CD4-positive, alpha-beta T cell treated with Interleukin-17A for 1 hour (primary cell): ENCODE results near the gene NAA60.

Experiments
- DNase-seq: peaks from one replicate; pipeline ENCODE4 v3.0.0-alpha.2; 2020

NAA60 gene

DNA sequence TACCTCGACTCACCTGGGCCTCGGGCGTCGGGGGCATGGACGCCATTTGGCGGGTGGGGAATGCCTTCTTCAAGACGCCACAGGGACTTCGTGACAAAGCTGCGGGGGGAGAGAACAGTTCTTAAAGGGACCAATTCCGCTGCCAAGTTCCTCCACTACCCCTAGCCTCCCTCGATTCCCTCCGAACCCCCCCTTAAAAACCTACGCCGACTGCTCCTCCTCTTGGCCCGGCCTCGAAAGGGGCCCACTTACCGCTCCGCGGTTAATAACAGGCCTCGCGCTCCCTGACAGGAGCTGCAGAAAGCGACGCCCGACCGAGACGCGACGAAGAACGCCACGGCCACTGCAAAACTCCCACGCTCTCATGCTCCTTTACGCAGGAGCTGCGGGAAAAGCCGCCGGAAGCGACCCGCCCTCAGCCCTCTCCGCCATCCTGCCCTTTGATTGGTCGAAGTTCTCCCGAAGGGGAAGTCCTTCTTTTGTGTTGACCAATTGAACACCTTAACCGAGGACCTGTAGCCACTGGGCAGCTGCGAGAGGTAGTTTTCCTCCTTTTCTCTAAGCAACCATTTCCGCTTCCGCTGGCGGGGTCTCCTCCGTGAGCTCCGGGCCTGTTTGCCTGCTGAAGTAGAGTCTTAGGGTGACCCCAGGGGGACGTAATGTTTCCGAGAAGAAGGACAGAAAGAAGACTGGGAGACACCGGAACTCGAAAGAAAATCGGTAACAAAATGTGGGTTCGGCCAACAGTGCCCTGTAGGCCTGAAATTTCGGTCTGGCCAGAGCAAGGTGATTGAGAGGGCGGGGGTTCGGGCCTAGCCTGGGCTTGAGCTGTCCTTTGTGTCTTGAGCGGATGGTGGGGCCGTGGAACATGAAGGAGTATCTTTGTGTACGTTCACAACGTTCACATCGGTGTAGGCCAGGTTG lies at the start of gene NAA60, which contains the start of gene ZNF597:
NAA60 (plus strand) TSS at position 573 of the 924 bp plus-strand sequence. CDS start 32,548 bp downstream, outside the sequence.
ZNF597 (minus strand) TSS at position 397 of the 924 bp plus-strand sequence; CDS start at position 46, 351 bp downstream.
- peak; percentile 92 for DNase-seq

DNA sequence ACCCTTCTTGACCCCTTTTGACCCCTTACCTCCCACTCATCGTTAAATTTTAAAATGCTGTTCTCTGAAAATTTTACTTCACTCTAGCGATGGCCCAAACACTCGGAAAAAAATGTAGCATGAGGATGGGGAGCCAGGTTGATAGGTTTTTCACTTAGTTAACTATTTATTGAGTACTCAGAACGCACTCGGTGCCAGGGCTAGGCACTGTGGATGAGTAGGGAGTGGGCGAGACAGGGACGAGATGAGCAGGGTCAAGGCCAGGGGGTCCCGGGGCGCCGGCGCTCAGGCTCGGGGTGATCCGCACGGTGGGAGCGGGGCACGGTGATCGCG lies 43.1 kb upstream of the NAA60 start:
- no peak for DNase-seq

DNA sequence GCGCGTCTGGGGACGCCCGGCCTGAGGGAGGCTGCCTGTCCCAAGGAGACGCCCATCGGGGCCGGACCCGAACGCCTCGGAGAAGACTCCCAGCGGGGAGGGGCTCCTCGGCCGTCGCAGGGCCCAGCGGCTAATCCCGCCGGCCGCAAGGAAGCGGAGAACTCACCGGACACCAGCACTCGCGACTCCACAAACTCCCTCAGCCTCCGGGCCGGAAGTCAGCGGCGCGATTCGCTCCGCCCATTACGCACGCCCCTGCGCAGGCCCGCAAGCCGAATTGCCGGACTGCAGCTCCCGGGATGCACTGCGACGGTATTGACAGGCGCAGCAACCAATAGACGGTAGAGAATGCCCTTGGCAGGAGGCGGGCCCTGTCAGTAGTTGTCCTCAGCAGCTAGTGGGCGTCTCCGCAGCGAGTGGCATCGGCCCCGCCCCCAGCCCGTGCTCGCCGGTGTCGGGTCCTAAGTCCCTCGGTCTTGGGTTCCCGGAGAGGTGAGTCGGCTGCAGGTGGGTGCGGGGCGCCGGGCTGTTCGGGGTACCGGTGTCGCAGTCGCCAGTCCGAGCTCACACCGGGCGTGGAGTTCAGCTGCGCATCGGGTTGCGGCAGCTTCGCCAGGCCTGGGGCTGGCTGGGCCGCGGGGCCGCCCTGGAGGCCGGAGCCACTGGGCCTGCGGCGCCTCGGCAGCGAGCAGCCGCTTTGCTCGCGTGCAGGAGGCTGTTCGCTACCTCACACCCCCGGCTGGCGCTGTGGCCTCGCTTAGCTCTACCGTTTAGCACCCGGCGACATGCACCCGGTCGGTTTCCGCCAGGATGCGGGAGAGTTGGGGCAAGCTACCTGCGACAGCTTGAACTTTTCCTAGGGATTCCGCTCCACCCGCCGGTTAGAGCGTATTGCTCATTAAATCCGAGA lies 42.4 kb upstream of the NAA60 start, which contains the start of the genes ZNF174 and ZSCAN32:
ZNF174 (plus strand) TSS at position 437 of the 910 bp plus-strand sequence. CDS start 790 bp downstream, outside the sequence.
ZSCAN32 (minus strand) TSS at position 226 of the 910 bp plus-strand sequence. CDS start 3,447 bp downstream, outside the sequence.
- DNase-seq: peak; percentile 99

GRCh38 chr16:3401719-3402397 lies 41.6 kb upstream of the NAA60 start:
- DNase-seq: peak; percentile 2

GRCh38 chr16:3408561-3409197 lies 34.8 kb upstream of the NAA60 start:
- no peak for DNase-seq

GRCh38 chr16:3413730-3414379 lies 29.6 kb upstream of the NAA60 start:
- no peak for DNase-seq

- peak; percentile 60 for DNase-seq
Observed at GRCh38 chr16:3431779-3432219, 11.7 kb upstream of the NAA60 start.

DNA sequence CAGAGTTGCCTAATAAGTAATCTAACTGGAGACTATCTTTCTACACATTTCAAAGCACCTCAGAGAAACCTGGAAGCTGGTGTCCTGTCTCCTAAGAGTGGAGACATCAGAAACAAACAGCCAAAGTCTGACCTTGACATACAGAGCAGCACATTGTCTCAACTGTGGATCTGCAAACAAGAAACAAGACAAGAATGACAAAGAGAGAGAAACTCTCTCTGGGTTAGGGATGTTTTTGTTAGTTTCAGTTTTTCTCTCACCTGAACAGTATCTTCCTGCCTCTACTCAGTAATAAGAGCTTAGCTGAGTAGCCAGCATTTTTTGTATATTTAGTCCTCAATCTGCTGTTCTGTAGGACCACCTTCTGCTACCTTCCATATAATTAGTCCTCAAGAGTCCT lies 9.1 kb upstream of the NAA60 start:
- no peak for DNase-seq

- no peak for DNase-seq
Observed at GRCh38 chr16:3439637-3440036, 3.8 kb upstream of the NAA60 start.

GRCh38 chr16:3444032-3444388 lies 530 bp downstream of the NAA60 start:
- peak; percentile 40 for DNase-seq

DNA sequence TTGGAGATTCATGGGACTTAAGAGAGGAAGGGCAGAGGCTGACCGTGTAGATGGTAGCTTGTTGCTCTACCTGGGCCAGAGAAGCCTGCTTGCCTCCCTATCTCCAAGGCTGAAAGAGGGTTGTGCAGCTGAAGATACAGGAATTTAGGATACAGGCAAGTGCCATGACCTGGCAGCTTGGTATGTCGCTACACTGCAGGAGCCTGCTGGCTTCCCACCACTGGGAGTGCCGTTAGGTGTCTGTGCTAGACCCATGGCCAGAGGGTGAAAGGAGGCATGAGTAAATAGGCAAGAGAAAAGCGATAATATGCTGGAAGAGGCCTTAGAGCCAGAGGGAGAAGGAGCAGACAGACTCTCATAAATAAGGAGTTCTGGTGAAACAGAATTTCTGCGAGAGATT lies 10.6 kb downstream of the NAA60 start:
- no peak for DNase-seq

GRCh38 chr16:3454631-3455147 lies 11.2 kb downstream of the NAA60 start:
- no peak for DNase-seq

- peak; percentile 89 for DNase-seq
Observed at GRCh38 chr16:3457434-3458252, 14.2 kb downstream of the NAA60 start.

- peak; percentile 5 for DNase-seq
Observed at GRCh38 chr16:3458278-3458851, 14.9 kb downstream of the NAA60 start.

DNA sequence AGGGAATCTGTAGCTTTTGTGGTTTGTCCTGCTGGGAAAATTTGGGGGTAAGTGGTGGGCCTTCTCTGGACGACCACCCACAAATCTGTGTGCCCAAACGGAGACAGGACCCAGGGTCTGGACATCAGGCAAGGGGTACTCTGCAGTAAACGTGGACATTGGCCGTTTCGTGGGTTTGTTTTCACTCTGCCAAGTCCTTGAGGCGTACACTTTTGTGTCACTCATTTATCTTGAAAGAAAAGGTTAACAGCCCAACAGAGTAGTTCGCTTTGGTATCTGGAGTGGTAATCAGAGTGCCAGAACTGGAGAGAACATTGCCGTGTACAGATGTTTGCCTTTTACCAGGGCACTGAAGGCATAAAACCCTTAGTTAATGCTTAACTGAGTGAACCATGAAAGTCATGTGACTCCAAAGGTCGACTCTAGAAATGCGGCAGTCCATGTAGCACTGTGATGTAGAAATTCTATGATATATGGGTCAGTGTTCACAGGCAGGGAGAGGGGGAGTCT lies 15.4 kb downstream of the NAA60 start:
- DNase-seq: peak; percentile 40

GRCh38 chr16:3459401-3460090 lies 16.1 kb downstream of the NAA60 start:
- peak; percentile 21 for DNase-seq

GRCh38 chr16:3460121-3460520 lies 16.6 kb downstream of the NAA60 start:
- DNase-seq: no peak

DNA sequence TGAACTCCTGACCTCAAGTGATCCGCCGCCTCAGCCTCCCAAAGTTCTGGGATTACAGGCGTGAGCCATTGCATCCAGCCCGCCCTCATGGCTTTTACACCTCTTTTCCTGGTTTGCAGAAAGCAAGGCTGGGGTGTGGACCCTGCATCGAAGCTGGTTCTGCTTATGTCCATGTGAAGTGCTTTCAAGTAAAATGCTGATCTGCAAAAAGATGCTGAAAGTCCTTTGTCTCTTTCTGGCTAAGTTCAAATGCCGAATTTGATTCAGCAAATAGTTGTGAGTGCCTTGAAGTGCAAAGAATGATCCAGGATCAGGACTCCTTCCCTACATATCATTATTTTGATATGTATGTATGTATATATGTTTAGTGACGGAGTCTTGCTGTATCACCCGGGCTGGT lies 17.1 kb downstream of the NAA60 start:
- DNase-seq: no peak

- peak; percentile 57 for DNase-seq
Observed at GRCh38 chr16:3461151-3461550, 17.7 kb downstream of the NAA60 start.
